Thoracic aorta (tissue), 2 donors: ENCODE data around the gene CSHL1. TPM values are rescaled to one million over a fixed set of nuclear protein-coding genes. Genes with fewer than 3 reads are reported as not detected.

Experiments
- ATAC-seq: fragments of 150-250 bp; one replicate; pipeline ENCODE4 v1.8.0; 2017; ENCODE audit warnings: low read depth; ENCODE audit not compliant: insufficient number of reproducible peaks, low FRiP score
- DNase-seq: peaks from one replicate; pipeline ENCODE4 v3.0.0-alpha.2; 2020; ENCODE audit warnings: low spot score
- H3K27ac ChIP-seq, 2 donors: fragments of 200-600 bp; sonication (generic); 1 replicate in 1 of 2; 2 replicates in 1 of 2; pipeline ENCODE4 v1.5.1; 2016; ENCODE audit warnings: mild to moderate bottlenecking in 2 of 2, moderate library complexity in 2 of 2
- H3K27me3 ChIP-seq: fragments of 200-600 bp; sonication (generic); replicated peaks from 2 replicates; pipeline ENCODE4 v1.6.0; 2016; ENCODE audit warnings: mild to moderate bottlenecking; ENCODE audit not compliant: insufficient read depth
- H3K36me3 ChIP-seq: fragments of 200-600 bp; sonication (generic); one replicate; pipeline ENCODE4 v1.5.1; 2016
- H3K4me1 ChIP-seq, 2 donors: fragments of 200-600 bp; sonication (generic); 1 replicate in 1 of 2; 2 replicates in 1 of 2; pipeline versions ENCODE4 v1.5.1 to v1.6.0; 2016; ENCODE audit warnings: low read depth in 2 of 2, mild to moderate bottlenecking in 1 of 2; ENCODE audit not compliant: control insufficient read depth in 1 of 2
- H3K4me3 ChIP-seq: fragments of 200-600 bp; sonication (generic); 2 replicates; pipeline ENCODE4 v1.5.1; 2016; ENCODE audit warnings: mild to moderate bottlenecking
- H3K9me3 ChIP-seq: fragments of 200-600 bp; sonication (generic); 2 replicates; pipeline ENCODE4 v1.5.1; 2016
- CTCF ChIP-seq: fragments of 200-600 bp; sonication (generic); IDR thresholded peaks from one replicate; pipeline ENCODE4 v1.5.1; 2019; ENCODE audit warnings: antibody characterized with exemption
- total RNA-seq, 2 donors: library from RNA; depleted of rRNA; stranded (reverse); fragments of >200 nt; gene quantifications; one replicate each; pipeline versions ENCODE4 v1.1.0 to v1.2.3, GENCODE V29; 2016

CSHL1 gene
- total RNA-seq, 2 donors from 2014 or later, result not detected

DNA sequence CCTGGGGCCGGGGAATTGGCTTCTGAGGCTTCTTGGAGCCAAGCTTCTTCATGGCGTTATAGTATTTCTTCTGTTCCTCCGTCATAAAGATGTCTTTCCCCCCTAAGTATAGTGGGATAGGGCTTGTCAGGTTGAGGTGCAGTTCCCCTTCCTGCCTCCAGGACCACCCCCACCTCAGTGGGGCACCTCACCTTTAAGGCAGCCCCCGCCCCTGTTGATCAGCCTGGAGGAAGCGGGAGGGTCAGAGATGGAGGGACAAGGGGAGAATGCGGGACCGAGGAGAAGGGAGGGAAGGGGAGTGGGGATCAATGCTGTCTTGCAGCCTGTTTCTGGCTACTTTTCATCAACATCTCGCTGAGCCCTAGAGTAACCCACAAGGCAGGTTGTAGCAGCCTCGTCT, 32.7 kb upstream of the CSHL1 start:
- no peaks in the 10 kb centered on the region for H3K9me3 ChIP-seq
- TF ChIP-seq CTCF, result no peak
- H3K4me1 ChIP-seq, result no peaks in the 10 kb centered on the region
- no peak overlapping the region for H3K4me3 ChIP-seq
- H3K27ac ChIP-seq, result no peak overlapping the region
- ATAC-seq (no peak), DNase-seq (no peak)
- no peaks in the 10 kb centered on the region for H3K36me3 ChIP-seq
- no peaks in the 10 kb centered on the region for H3K27me3 ChIP-seq

DNA sequence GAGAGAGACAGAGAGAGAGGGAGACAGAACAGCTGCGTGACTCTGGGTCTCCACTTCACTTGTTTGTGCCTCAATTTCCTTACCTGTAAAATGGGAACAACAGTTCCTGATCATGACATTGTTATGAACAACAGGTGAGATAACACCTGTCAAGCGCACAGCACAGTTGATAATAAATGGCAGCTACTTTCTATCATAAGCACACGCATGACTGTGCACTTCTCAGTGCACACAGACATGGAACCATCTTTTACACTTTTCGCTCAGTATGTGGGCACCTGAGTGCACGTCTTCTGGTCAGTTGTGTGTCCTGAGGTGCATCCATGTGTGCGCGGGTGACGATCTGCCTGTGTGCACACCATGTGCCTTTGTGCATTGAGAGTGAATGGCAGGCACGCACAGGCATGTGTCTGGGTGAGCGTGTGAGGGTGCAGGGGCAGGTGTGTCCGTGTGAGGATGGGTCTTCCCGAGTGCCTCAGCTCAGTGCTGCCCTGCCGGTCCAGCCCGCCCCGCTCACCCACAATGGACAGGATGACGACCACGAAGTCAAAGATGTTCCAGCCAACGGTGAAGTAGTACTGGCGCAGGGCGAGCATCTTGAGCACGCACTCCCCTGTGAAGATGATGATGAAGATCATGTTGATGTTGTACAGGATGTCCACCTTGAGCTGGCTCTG, 31.4 kb upstream of the CSHL1 start:
- ATAC-seq, result no peak
- Histone ChIP-seq H3K27ac (no peak overlapping the region), H3K9me3 (no peaks in the 10 kb centered on the region), H3K4me3 (no peak overlapping the region), H3K27me3 (no peaks in the 10 kb centered on the region), H3K4me1 (no peaks in the 10 kb centered on the region), H3K36me3 (no peaks in the 10 kb centered on the region)
- no peak for TF ChIP-seq CTCF
- DNase-seq, result no peak

DNA sequence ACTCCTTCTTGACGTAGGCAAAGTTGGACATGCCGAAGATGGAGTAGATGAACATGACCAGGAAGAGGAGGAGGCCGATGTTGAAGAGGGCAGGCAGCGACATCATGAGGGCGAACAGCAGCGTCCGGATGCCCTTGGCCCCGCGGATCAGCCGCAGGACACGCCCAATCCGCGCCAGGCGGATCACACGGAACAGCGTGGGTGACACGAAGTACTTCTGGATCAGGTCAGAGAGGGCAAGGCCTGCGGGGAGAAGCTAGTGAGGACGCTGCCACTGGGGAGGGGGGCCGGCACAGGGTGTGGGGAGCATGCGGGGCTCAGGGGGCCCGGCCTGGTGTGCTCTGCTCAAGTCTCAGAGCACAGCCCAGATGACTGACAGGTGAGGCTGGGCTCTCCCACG, 30.7 kb upstream of the CSHL1 start:
- H3K4me1 ChIP-seq, result no peaks in the 10 kb centered on the region
- H3K4me3 ChIP-seq, result no peak overlapping the region
- no peak for DNase-seq
- H3K27ac ChIP-seq, result no peak overlapping the region
- no peak for TF ChIP-seq CTCF
- no peaks in the 10 kb centered on the region for H3K27me3 ChIP-seq
- H3K36me3 ChIP-seq, result no peaks in the 10 kb centered on the region
- no peaks in the 10 kb centered on the region for H3K9me3 ChIP-seq
- ATAC-seq, result no peak

GRCh38 chr17:63941162-63941561, 30.1 kb upstream of the CSHL1 start:
- no peak for TF ChIP-seq CTCF
- Histone ChIP-seq H3K27ac (no peak overlapping the region), H3K4me3 (no peak overlapping the region), H3K27me3 (no peaks in the 10 kb centered on the region), H3K4me1 (no peaks in the 10 kb centered on the region), H3K9me3 (no peaks in the 10 kb centered on the region), H3K36me3 (no peaks in the 10 kb centered on the region)
- DNase-seq (no peak), ATAC-seq (no peak)

DNA sequence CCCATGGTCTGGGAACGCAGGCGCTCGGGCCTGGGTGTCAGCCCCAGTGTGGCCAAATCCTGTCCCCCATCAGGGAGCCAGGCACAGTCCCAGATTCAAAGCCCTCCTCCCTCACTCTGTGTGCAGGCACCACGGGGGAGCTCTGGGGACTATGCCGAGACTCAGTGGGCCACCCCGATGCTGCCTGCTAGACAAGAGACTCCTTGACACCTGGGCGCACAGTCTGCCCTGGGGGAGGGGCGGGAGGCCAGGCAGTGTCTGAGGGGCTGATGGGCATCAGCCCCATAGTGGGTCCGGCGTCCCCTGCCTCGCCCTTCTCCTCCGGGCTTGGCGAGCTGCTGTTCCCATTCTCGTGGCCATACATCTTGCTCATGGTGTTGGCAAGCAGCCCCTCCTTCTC, 29.5 kb upstream of the CSHL1 start:
- no peaks in the 10 kb centered on the region for H3K4me1 ChIP-seq
- H3K27ac ChIP-seq, result no peak overlapping the region
- H3K36me3 ChIP-seq, result no peaks in the 10 kb centered on the region
- H3K4me3 ChIP-seq, result no peak overlapping the region
- ATAC-seq (no peak), DNase-seq (no peak)
- TF ChIP-seq CTCF, result no peak
- no peaks in the 10 kb centered on the region for H3K27me3 ChIP-seq
- no peaks in the 10 kb centered on the region for H3K9me3 ChIP-seq
